HepG2 (cell line): Measurements from ENCODE around the gene AKT3. TPM values are rescaled to one million over a fixed set of nuclear protein-coding genes. Genes with fewer than 3 reads are reported as not detected.

ENCODE experiments used
- ATAC-seq: fragments of 200-7000 bp; cut with Tn5 transposase; 3 replicates; pipeline ENCODE4 v1.9.1; 2020; ENCODE audit warnings: mild to moderate bottlenecking, moderate library complexity
- BruUV-seq: library from RNA; stranded (reverse); fragments of 400-500 nt; replicated peaks from 2 replicates; lab custom pipeline; 2021; lab: Mats Ljungman, UMichigan
- CTCF ChIA-PET: fragments of 300-600 bp; formaldehyde crosslinking; extraction: SDS; loops from one replicate; lab custom pipeline; 2021; ENCODE audit warnings: low total read pairs, inconsistent platforms, low intra/inter-chr PET ratio; lab: Yijun Ruan, JAX
- POLR2A ChIA-PET: fragments of 350-600 bp; sonication (Branson Sonifier 250); formaldehyde crosslinking; loops from one replicate; lab custom pipeline; 2020; ENCODE audit warnings: antibody characterized with exemption, inconsistent platforms; lab: Yijun Ruan, JAX
- DNase-seq: peaks from one replicate; pipeline ENCODE4 v3.0.0-alpha.2; 2015; ENCODE audit warnings: low spot score
- FAIRE-seq: peaks from 3 replicates; lab custom pipeline; 2011; peaks lifted over from hg19 to GRCh38; lab: Jason Lieb, UNC
- H2AFZ ChIP-seq: one replicate; pipeline ENCODE4 v1.6.1; 2011; ENCODE audit warnings: low read length, inconsistent platforms
- H3K27ac ChIP-seq: fragments of 300-600 bp; 3 replicates; pipeline ENCODE4 v1.8.0; 2011; ENCODE audit warnings: mixed run types, mild to moderate bottlenecking, mixed read lengths, low read length, inconsistent platforms; ENCODE audit not compliant: insufficient read depth; ENCODE audit errors: extremely low read length
- H3K27me3 ChIP-seq, 2 experiments: fragments of 200-600 bp in 1 of 2; 2 replicates in 1 of 2; 3 replicates in 1 of 2; pipeline versions ENCODE4 v1.6.0 to v1.8.0; 2011; ENCODE audit warnings: low read length in 2 of 2, mild to moderate bottlenecking in 2 of 2, moderate library complexity in 2 of 2, inconsistent platforms in 1 of 2; ENCODE audit not compliant: insufficient read depth in 2 of 2, control insufficient read depth in 1 of 2
- H3K36me3 ChIP-seq, 2 experiments: fragments of 200-600 bp in 1 of 2; replicated peaks in 1 of 2; 2 replicates in 1 of 2; 3 replicates in 1 of 2; pipeline versions ENCODE4 v1.5.1 to v1.8.0; 2011; ENCODE audit warnings: low read length in 2 of 2, inconsistent platforms in 1 of 2; ENCODE audit not compliant: insufficient read depth in 2 of 2, control insufficient read depth in 1 of 2
- H3K4me1 ChIP-seq: 2 replicates; pipeline ENCODE4 v1.5.1; 2012; ENCODE audit warnings: low read length, inconsistent platforms; ENCODE audit not compliant: insufficient read depth
- H3K4me2 ChIP-seq: 2 replicates; pipeline ENCODE4 v1.6.0; 2011; ENCODE audit warnings: low read depth, low read length, inconsistent platforms
- H3K4me3 ChIP-seq, 3 experiments: fragments of 200-600 bp in 1 of 3; sonication (generic), shearing (Covaris generic) in 1 of 3; replicated peaks in 1 of 3; 2 replicates each; pipeline ENCODE4 v1.5.1; 2011 to 2016; ENCODE audit warnings: low read length in 3 of 3, inconsistent platforms in 2 of 3, low read depth in 2 of 3, mild to moderate bottlenecking in 2 of 3, control low read depth in 1 of 3, mixed read lengths in 1 of 3; ENCODE audit not compliant: insufficient read depth in 1 of 3
- H3K79me2 ChIP-seq: one replicate; pipeline ENCODE4 v1.6.1; 2011; ENCODE audit warnings: low read length, inconsistent platforms; ENCODE audit not compliant: insufficient read depth
- H3K9ac ChIP-seq: 2 replicates; pipeline ENCODE4 v1.6.0; 2011; ENCODE audit warnings: mild to moderate bottlenecking, low read depth, low read length, inconsistent platforms; ENCODE audit not compliant: insufficient read depth
- H3K9me3 ChIP-seq: 2 replicates; pipeline ENCODE4 v1.5.1; 2012; ENCODE audit warnings: mild to moderate bottlenecking, low read length
- H4K20me1 ChIP-seq: 2 replicates; pipeline ENCODE4 v1.6.0; 2011; ENCODE audit warnings: inconsistent platforms, mild to moderate bottlenecking, low read length, moderate library complexity; ENCODE audit not compliant: insufficient read depth
- ASH2L ChIP-seq: fragments of 300-600, 200-600 bp; sonication (generic); IDR thresholded peaks from 2 replicates; pipeline ENCODE4 v1.7.0; 2017; ENCODE audit warnings: low read depth, mild to moderate bottlenecking, moderate library complexity, mixed read lengths, low read length; ENCODE audit not compliant: insufficient read length
- CBFB ChIP-seq: sonication (generic); formaldehyde crosslinking; IDR thresholded peaks from 2 replicates; pipeline ENCODE4 v1.4.0; 2020; ENCODE audit warnings: missing genetic modification reagents
- EED ChIP-seq: sonication (generic); formaldehyde crosslinking; IDR thresholded peaks from 2 replicates; pipeline ENCODE4 v1.5.0; 2020; ENCODE audit warnings: mild to moderate bottlenecking, missing genetic modification reagents
- IKZF5 ChIP-seq: IDR thresholded peaks from 2 replicates; pipeline ENCODE4 v1.6.1; 2018; ENCODE audit warnings: missing genetic modification reagents, mild to moderate bottlenecking, missing compliant biosample characterization
- LRRFIP1 ChIP-seq: sonication (generic); formaldehyde crosslinking; conservative IDR thresholded peaks from 2 replicates; pipeline ENCODE4 v1.4.0; 2020; ENCODE audit warnings: missing genetic modification reagents
- MAFF ChIP-seq: IDR thresholded peaks from 2 replicates; pipeline ENCODE4 v1.6.1; 2011; ENCODE audit warnings: low read depth, low read length, improper control_type of control experiment
- MLLT10 ChIP-seq: sonication (generic); formaldehyde crosslinking; IDR thresholded peaks from 2 replicates; pipeline ENCODE4 v1.4.0; 2020; ENCODE audit warnings: missing genetic modification reagents
- TAF1 ChIP-seq: sonication (generic); formaldehyde crosslinking; IDR thresholded peaks from 2 replicates; pipeline ENCODE4 v1.4.0; 2020; ENCODE audit warnings: missing genetic modification reagents
- ZNF274 ChIP-seq: sonication (generic); formaldehyde crosslinking; IDR thresholded peaks from 2 replicates; pipeline ENCODE4 v1.5.1; 2020; ENCODE audit warnings: mild to moderate bottlenecking, missing genetic modification reagents
- ZNF337 ChIP-seq: sonication (generic); formaldehyde crosslinking; IDR thresholded peaks from 2 replicates; pipeline ENCODE4 v1.5.1; 2020; ENCODE audit warnings: missing genetic modification reagents, low read depth, mild to moderate bottlenecking, borderline replicate concordance
- ZNF432 ChIP-seq: sonication (generic); formaldehyde crosslinking; IDR thresholded peaks from 2 replicates; pipeline ENCODE4 v1.5.0; 2020; ENCODE audit warnings: missing genetic modification reagents, mild to moderate bottlenecking, borderline replicate concordance
- WGBS: methylation state at CpG from one replicate; pipeline ENCODE4 v1.1.6; 2017; ENCODE audit warnings: low lambda C conversion rate; 5-methylcytosine and 5-hydroxymethylcytosine counted together
- in situ Hi-C: cut with HindIII; loops from 2 replicates; pipeline ENCODE4 v1.10.0; 2017; ENCODE audit warnings: low pct_unique_long_range_greater_than_20kb; ENCODE audit not compliant: extremely low pct_ligation_motif_present
- intact Hi-C: fragments of 100-400 bp; cut with micrococcal nuclease; formaldehyde crosslinking; loops from one replicate; pipeline ENCODE4 v1.10.0; 2022; ENCODE audit not compliant: unreplicated experiment
- polyA plus RNA-seq, 8 experiments: library from polyadenylated mRNA; depleted of rRNA in 3 of 8; stranded (reverse) in 7 of 8; unstranded in 1 of 8; fragments of >200 nt; fragmentation: Illumina TruSeq in 4 of 8; extraction: Trizol in 4 of 8; gene quantifications; 2 replicates each; pipeline versions ENCODE4 v1.2.1 to v1.2.3, GENCODE V29; 2011 to 2016; ENCODE audit warnings: low read depth in 4 of 8, missing spikeins in 1 of 8, mixed read lengths in 1 of 8; ENCODE audit not compliant: insufficient read depth in 1 of 8
- total RNA-seq, 5 experiments: library from RNA; depleted of rRNA; stranded (reverse); fragments of >200 nt; fragmentation: Illumina TruSeq; extraction: Trizol; gene quantifications; 2 replicates each; pipeline ENCODE4 v1.2.3, GENCODE V29; 2016; ENCODE audit warnings: low read depth in 1 of 5
- TF ChIP-seq, protein P1 (sequence below): sonication (generic); formaldehyde crosslinking; IDR thresholded peaks from 2 replicates; pipeline ENCODE4 v1.4.0; 2020; ENCODE audit warnings: low read depth, missing genetic modification reagents
- TF ChIP-seq, protein P2 (sequence below): sonication (generic); formaldehyde crosslinking; IDR thresholded peaks from 2 replicates; pipeline ENCODE4 v1.8.0; 2022; ENCODE audit warnings: low read depth, missing genetic modification reagents

Gene AKT3
- total and polyA plus RNA-seq, 2 of the 13 experiments (the other 11 are each of a cell fraction or from before 2014, with no cell fraction given), result 0.07 TPM

- H3K4me1 ChIP-seq, result no peaks in the 10 kb centered on the region
- no TSS peak for BruUV-seq
- no peak overlapping the region for H3K9ac ChIP-seq
- DNase-seq, result no peak
- intact Hi-C loops, result no loop called here
- no peak overlapping the region for H3K4me2 ChIP-seq
- H2AFZ ChIP-seq, result no peak overlapping the region
- no peak overlapping the region for H3K27ac ChIP-seq
- H3K9me3 ChIP-seq, result no peaks in the 10 kb centered on the region
- H3K36me3 ChIP-seq, result no peaks in the 10 kb centered on the region
- ChIA-PET POLR2A (no interaction called here), CTCF (no interaction called here)
- no peaks in the 10 kb centered on the region; a peak in 1 of 5 replicates for H3K27me3 ChIP-seq
- no peak overlapping the region for H3K4me3 ChIP-seq
- 78% methylated on average over 1 of the region's 1 CpG for WGBS
- no peak for ATAC-seq
- no peaks in the 10 kb centered on the region for H3K79me2 ChIP-seq
- H4K20me1 ChIP-seq, result no peaks in the 10 kb centered on the region
- in situ Hi-C loops, result no loop called here
- FAIRE-seq, result no peak
- no peak for TF ChIP-seq TAF1 (CRISPR knock-in tag)
- no peak for TF ChIP-seq MLLT10 (CRISPR knock-in tag)
- TF ChIP-seq MAFF, result no peak
- no peak for TF ChIP-seq ASH2L
- TF ChIP-seq ZNF432 (CRISPR knock-in tag), result no peak
- no peak for TF ChIP-seq CBFB
- TF ChIP-seq, protein P1, sequence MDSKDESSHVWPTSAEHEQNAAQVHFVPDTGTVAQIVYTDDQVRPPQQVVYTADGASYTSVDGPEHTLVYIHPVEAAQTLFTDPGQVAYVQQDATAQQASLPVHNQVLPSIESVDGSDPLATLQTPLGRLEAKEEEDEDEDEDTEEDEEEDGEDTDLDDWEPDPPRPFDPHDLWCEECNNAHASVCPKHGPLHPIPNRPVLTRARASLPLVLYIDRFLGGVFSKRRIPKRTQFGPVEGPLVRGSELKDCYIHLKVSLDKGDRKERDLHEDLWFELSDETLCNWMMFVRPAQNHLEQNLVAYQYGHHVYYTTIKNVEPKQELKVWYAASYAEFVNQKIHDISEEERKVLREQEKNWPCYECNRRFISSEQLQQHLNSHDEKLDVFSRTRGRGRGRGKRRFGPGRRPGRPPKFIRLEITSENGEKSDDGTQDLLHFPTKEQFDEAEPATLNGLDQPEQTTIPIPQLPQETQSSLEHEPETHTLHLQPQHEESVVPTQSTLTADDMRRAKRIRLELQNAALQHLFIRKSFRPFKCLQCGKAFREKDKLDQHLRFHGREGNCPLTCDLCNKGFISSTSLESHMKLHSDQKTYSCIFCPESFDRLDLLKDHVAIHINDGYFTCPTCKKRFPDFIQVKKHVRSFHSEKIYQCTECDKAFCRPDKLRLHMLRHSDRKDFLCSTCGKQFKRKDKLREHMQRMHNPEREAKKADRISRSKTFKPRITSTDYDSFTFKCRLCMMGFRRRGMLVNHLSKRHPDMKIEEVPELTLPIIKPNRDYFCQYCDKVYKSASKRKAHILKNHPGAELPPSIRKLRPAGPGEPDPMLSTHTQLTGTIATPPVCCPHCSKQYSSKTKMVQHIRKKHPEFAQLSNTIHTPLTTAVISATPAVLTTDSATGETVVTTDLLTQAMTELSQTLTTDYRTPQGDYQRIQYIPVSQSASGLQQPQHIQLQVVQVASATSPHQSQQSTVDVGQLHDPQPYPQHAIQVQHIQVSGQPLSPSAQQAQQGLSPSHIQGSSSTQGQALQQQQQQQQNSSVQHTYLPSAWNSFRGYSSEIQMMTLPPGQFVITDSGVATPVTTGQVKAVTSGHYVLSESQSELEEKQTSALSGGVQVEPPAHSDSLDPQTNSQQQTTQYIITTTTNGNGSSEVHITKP (CRISPR knock-in tag), result no peak
- no peak for TF ChIP-seq ZNF274
- TF ChIP-seq EED (CRISPR knock-in tag), result no peak
- no peak for TF ChIP-seq IKZF5 (CRISPR knock-in tag)
- TF ChIP-seq LRRFIP1 (CRISPR knock-in tag), result no peak
- TF ChIP-seq ZNF337 (CRISPR knock-in tag), result no peak
- TF ChIP-seq, protein P2, sequence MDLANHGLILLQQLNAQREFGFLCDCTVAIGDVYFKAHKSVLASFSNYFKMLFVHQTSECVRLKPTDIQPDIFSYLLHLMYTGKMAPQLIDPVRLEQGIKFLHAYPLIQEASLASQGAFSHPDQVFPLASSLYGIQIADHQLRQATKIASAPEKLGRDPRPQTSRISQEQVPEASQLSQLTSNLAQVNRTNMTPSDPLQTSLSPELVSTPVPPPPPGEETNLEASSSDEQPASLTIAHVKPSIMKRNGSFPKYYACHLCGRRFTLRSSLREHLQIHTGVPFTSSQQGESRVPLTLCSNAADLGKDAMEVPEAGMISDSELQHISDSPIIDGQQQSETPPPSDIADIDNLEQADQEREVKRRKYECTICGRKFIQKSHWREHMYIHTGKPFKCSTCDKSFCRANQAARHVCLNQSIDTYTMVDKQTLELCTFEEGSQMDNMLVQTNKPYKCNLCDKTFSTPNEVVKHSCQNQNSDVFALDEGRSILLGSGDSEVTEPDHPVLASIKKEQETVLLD (CRISPR knock-in tag), result no peak
Measured at GRCh38 chr1:243462929-243463697, 386.9 kb downstream of the AKT3 start.
